Left lung (tissue), 10 donors: ENCODE results near the gene FBXL17. TPM values are rescaled to one million over a fixed set of nuclear protein-coding genes. Genes with fewer than 3 reads are reported as not detected.

ENCODE experiments used
- ATAC-seq: fragments of 200-7000 bp; cut with Tn5 transposase; one replicate; pipeline ENCODE4 v1.9.1; 2020; ENCODE audit warnings: moderate library complexity
- DNase-seq, 4 donors: peaks; one replicate each; pipeline ENCODE4 v3.0.0-alpha.2; 2013 to 2020
- H3K27ac ChIP-seq, 2 donors: fragments of 200-600 bp; sonication (generic) in 1 of 2; one replicate each; pipeline versions ENCODE4 v1.5.0 to v1.8.0; 2020 to 2021
- H3K27me3 ChIP-seq, 2 donors: fragments of 200-600 bp; sonication (generic) in 1 of 2; one replicate each; pipeline versions ENCODE4 v1.5.0 to v1.8.0; 2020 to 2021
- H3K36me3 ChIP-seq, 2 donors: fragments of 200-600 bp; sonication (generic) in 1 of 2; one replicate each; pipeline versions ENCODE4 v1.5.0 to v1.8.0; 2020 to 2021
- H3K4me1 ChIP-seq, 2 donors: fragments of 200-600 bp; one replicate each; pipeline ENCODE4 v1.8.0; 2021
- H3K4me3 ChIP-seq, 2 donors: fragments of 200-600 bp; sonication (generic) in 1 of 2; one replicate each; pipeline versions ENCODE4 v1.5.0 to v1.8.0; 2020 to 2021; ENCODE audit warnings: mild to moderate bottlenecking in 1 of 2
- H3K9me3 ChIP-seq, 2 donors: fragments of 200-600 bp; sonication (generic) in 1 of 2; one replicate each; pipeline versions ENCODE4 v1.5.0 to v1.8.0; 2020 to 2021
- CTCF ChIP-seq, 2 donors: fragments of 200-600 bp; sonication (generic) in 1 of 2; IDR thresholded peaks; one replicate each; pipeline versions ENCODE4 v1.5.0 to v1.8.0; 2021; ENCODE audit warnings: antibody characterized with exemption in 2 of 2
- intact Hi-C, 2 donors: fragments of 100-400 bp; cut with DNase I; formaldehyde crosslinking; loops; one replicate each; pipeline versions ENCODE4 v1.11.2 to v1.14.2; 2022
- polyA plus RNA-seq, 6 donors: library from polyadenylated mRNA; unstranded; fragments of 120-200 nt; gene quantifications; one replicate each; pipeline ENCODE4 v1.2.1, GENCODE V29; 2013; ENCODE audit not compliant: insufficient read length in 6 of 6
- total RNA-seq, 2 donors: library from RNA; stranded (reverse); fragmentation: NEBNext Ultra II Directional; extraction: Animal tissue kit (Norgen Biotek cat#: 25700); gene quantifications; one replicate each; pipeline ENCODE4 v1.2.1, GENCODE V29; 2021
- donor health status: DM: no; HTN: yes; CAD: no.
- donor health status: DM: no; HTN: no; CAD: no.

The FBXL17 gene
- total and polyA plus RNA-seq, 8 donors: 11.8 to 23.8 (median 19.8) TPM

- Histone ChIP-seq H3K4me1 (no peaks in the 10 kb centered on the region), H3K36me3 (no peaks in the 10 kb centered on the region), H3K9me3 (no peaks in the 10 kb centered on the region), H3K27me3 (no peaks in the 10 kb centered on the region), H3K4me3 (no peak overlapping the region), H3K27ac (no peak overlapping the region)
- DNase-seq (peak in 1 of 4 donors; percentile 17), ATAC-seq (no peak)
- intact Hi-C loops: no loop called here
- no peak for TF ChIP-seq CTCF (IDR thresholded peaks at IDR 0.05)
These were observed 302.1 kb downstream of the FBXL17 start for GRCh38 chr5:108079753-108080152.

- TF ChIP-seq CTCF (IDR thresholded peaks at IDR 0.05): no peak
- Histone ChIP-seq H3K27me3 (no peaks in the 10 kb centered on the region), H3K4me1 (no peaks in the 10 kb centered on the region), H3K9me3 (peaks cover 0 to 1% of the 10 kb centered on the region in 2 donors), H3K27ac (no peak overlapping the region), H3K4me3 (no peak overlapping the region), H3K36me3 (no peaks in the 10 kb centered on the region)
- no peak for DNase-seq
- no peak for ATAC-seq
- intact Hi-C loops: no loop called here
These were observed 303.0 kb downstream of the FBXL17 start for GRCh38 chr5:108078882-108079281.

- TF ChIP-seq CTCF (IDR thresholded peaks at IDR 0.05): no peak
- ATAC-seq (no peak), DNase-seq (no peak)
- intact Hi-C loops: no loop called here
- no peaks in the 10 kb centered on the region for H3K27me3 ChIP-seq
- H3K9me3 ChIP-seq: peaks cover 0 to 4% of the 10 kb centered on the region in 2 donors
- no peaks in the 10 kb centered on the region for H3K36me3 ChIP-seq
- no peak overlapping the region for H3K27ac ChIP-seq
- H3K4me3 ChIP-seq: no peak overlapping the region
- H3K4me1 ChIP-seq: no peaks in the 10 kb centered on the region
These were observed 303.6 kb downstream of the FBXL17 start for GRCh38 chr5:108078345-108078744.

- intact Hi-C loops: no loop called here
- Histone ChIP-seq H3K4me3 (no peak overlapping the region), H3K4me1 (no peaks in the 10 kb centered on the region), H3K36me3 (no peaks in the 10 kb centered on the region), H3K9me3 (peaks cover 0 to 4% of the 10 kb centered on the region in 2 donors), H3K27ac (no peak overlapping the region), H3K27me3 (no peaks in the 10 kb centered on the region)
- ATAC-seq: no peak
- DNase-seq: no peak
- TF ChIP-seq CTCF (IDR thresholded peaks at IDR 0.05): no peak
These were observed 307.3 kb downstream of the FBXL17 start for GRCh38 chr5:108074626-108075025.

GRCh38 chr5:108064302-108064701, 317.6 kb downstream of the FBXL17 start:
- intact Hi-C loops: no loop called here
- Histone ChIP-seq H3K4me1 (no peaks in the 10 kb centered on the region), H3K27ac (no peak overlapping the region), H3K9me3 (no peaks in the 10 kb centered on the region), H3K27me3 (no peaks in the 10 kb centered on the region), H3K4me3 (no peak overlapping the region), H3K36me3 (no peaks in the 10 kb centered on the region)
- TF ChIP-seq CTCF (IDR thresholded peaks at IDR 0.05): no peak
- DNase-seq (no peak), ATAC-seq (no peak)
